OCI-LY1 (cell line): Measurements from ENCODE around the gene TIPRL.

ENCODE experiments used
- CTCF ChIP-seq: fragments of 200-600 bp; sonication (generic), shearing (Covaris generic); IDR thresholded peaks from 2 replicates; pipeline ENCODE4 v1.5.1; 2017; ENCODE audit warnings: mild to moderate bottlenecking, antibody characterized with exemption, low read length, moderate library complexity, mixed read lengths
- EZH2 ChIP-seq: fragments of 200-600 bp; sonication (generic), shearing (Covaris generic); IDR thresholded peaks from 2 replicates; pipeline ENCODE4 v1.8.0; 2017; ENCODE audit warnings: borderline replicate concordance, mixed run types, mild to moderate bottlenecking, antibody characterized with exemption, low read length, moderate library complexity, mixed read lengths

- TF ChIP-seq CTCF (no peak), EZH2 (no peak)
Observed at GRCh38 chr1:168236836-168237611, 58.3 kb downstream of the TIPRL start.
